SU-DHL-6 (cell line): ENCODE data around the gene SULT2B1.

Experiments
- H2AFZ ChIP-seq: fragments of 200-600 bp; sonication (generic); 2 replicates; pipeline ENCODE4 v1.6.1; 2014; ENCODE audit warnings: low read depth, mild to moderate bottlenecking, moderate library complexity, mixed read lengths, antibody characterized with exemption, low read length; ENCODE audit not compliant: severe bottlenecking
- H3F3A ChIP-seq: fragments of 200-600 bp; shearing (Covaris generic); 2 replicates; pipeline ENCODE4 v1.6.0; 2016; ENCODE audit warnings: antibody characterized with exemption, mild to moderate bottlenecking; ENCODE audit not compliant: insufficient read depth
- H3K27ac ChIP-seq: fragments of 200-600 bp; sonication (generic); 2 replicates; pipeline ENCODE4 v1.5.1; 2016; ENCODE audit warnings: low read depth, mild to moderate bottlenecking, low read length, moderate library complexity, mixed read lengths
- H3K27me3 ChIP-seq: fragments of 200-600 bp; sonication (generic), shearing (Covaris generic); 2 replicates; pipeline ENCODE4 v1.6.0; 2014; ENCODE audit warnings: mild to moderate bottlenecking, low read length
- H3K36me3 ChIP-seq: fragments of 200-600 bp; sonication (generic); 2 replicates; pipeline ENCODE4 v1.6.1; 2014; ENCODE audit warnings: mild to moderate bottlenecking, low read length, mixed read lengths
- H3K4me2 ChIP-seq: fragments of 300-600, 200-600 bp; shearing (Covaris generic), sonication (generic); 2 replicates; pipeline ENCODE4 v1.6.0; 2014; ENCODE audit warnings: low read length, low read depth, mild to moderate bottlenecking; ENCODE audit not compliant: poor library complexity, severe bottlenecking
- H3K4me3 ChIP-seq: fragments of 200-600 bp; sonication (generic); 2 replicates; pipeline ENCODE4 v1.5.1; 2014; ENCODE audit warnings: antibody characterized with exemption, low read length, mild to moderate bottlenecking, mixed read lengths; ENCODE audit not compliant: insufficient read depth, poor library complexity, severe bottlenecking
- H3K79me2 ChIP-seq: fragments of 200-600 bp; sonication (generic); 2 replicates; pipeline ENCODE4 v1.6.1; 2014; ENCODE audit warnings: mild to moderate bottlenecking, low read length, moderate library complexity; ENCODE audit not compliant: insufficient read depth
- H3K9ac ChIP-seq: fragments of 200-600 bp; sonication (generic); 2 replicates; pipeline ENCODE4 v1.7.0; 2014; ENCODE audit warnings: mild to moderate bottlenecking, low read length
- H3K9me2 ChIP-seq: fragments of 200-600 bp; sonication (generic); replicated peaks from 2 replicates; pipeline ENCODE4 v1.6.1; 2014; ENCODE audit warnings: low read length; ENCODE audit not compliant: insufficient read depth
- H3K9me3 ChIP-seq: fragments of 200-600 bp; sonication (generic); 2 replicates; pipeline ENCODE4 v1.6.1; 2014; ENCODE audit warnings: low read length, mixed read lengths; ENCODE audit not compliant: insufficient read depth
- H4K20me1 ChIP-seq: fragments of 200-600 bp; sonication (generic); 2 replicates; pipeline ENCODE4 v1.6.1; 2014; ENCODE audit warnings: low read depth, mild to moderate bottlenecking, antibody characterized with exemption, low read length, moderate library complexity, mixed read lengths
- EZH2phosphoT487 ChIP-seq: fragments of 200-600 bp; sonication (generic), shearing (Covaris generic); conservative IDR thresholded peaks from 2 replicates; pipeline ENCODE4 v1.6.1; 2018; ENCODE audit warnings: mild to moderate bottlenecking, antibody characterized with exemption, low read length, moderate library complexity, mixed read lengths
- TF ChIP-seq, protein P1 (sequence below): fragments of 200-600 bp; sonication (generic); IDR thresholded peaks from one replicate; pipeline ENCODE4 v1.5.1; 2017; ENCODE audit warnings: antibody characterized with exemption, mild to moderate bottlenecking, low read length, moderate library complexity; ENCODE audit not compliant: insufficient read depth, poor library complexity, severe bottlenecking

Gene SULT2B1

DNA sequence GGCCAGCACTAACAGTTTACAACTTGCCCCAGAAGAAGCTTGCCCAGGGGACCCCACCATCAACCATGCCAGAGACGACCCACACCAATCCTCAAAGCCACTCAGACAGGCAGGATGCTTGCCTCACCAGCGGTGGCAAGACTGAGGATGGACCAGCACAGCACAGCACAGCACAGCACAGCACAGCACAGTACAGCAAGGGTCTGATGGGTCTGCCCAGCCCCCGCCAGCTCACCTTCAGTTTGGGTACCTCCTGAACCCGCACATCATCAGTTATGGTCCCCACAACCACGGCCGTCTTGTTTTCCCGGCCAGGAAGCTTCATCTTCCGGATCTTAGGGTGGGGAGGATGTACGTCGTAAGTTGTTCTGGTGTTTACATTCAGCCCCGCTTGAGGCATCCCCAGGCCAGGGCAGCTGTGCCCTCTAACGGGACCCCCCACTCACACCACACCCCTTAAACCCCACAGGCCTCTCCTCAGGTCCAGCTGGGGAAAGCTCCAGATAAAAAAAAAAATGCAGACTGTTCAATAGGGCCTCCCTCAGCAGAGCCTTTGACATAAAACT lies 64.6 kb downstream of the SULT2B1 start:
- Histone ChIP-seq H4K20me1 (peaks cover 14% of the 10 kb centered on the region), H3K9me2 (no peaks in the 10 kb centered on the region), H3K36me3 (peaks cover 16% of the 10 kb centered on the region), H3K79me2 (peaks cover 39% of the 10 kb centered on the region), H3K27me3 (no peaks in the 10 kb centered on the region), H3K9me3 (no peaks in the 10 kb centered on the region), H3K27ac (no peak overlapping the region), H3K9ac (peak overlapping the region; percentile 92), H3K4me2 (peak overlapping the region; percentile 87), H3K4me3 (peak overlapping the region; percentile 79), H2AFZ (no peak overlapping the region), H3F3A (peaks cover 20% of the 10 kb centered on the region)
- TF ChIP-seq, protein P1, sequence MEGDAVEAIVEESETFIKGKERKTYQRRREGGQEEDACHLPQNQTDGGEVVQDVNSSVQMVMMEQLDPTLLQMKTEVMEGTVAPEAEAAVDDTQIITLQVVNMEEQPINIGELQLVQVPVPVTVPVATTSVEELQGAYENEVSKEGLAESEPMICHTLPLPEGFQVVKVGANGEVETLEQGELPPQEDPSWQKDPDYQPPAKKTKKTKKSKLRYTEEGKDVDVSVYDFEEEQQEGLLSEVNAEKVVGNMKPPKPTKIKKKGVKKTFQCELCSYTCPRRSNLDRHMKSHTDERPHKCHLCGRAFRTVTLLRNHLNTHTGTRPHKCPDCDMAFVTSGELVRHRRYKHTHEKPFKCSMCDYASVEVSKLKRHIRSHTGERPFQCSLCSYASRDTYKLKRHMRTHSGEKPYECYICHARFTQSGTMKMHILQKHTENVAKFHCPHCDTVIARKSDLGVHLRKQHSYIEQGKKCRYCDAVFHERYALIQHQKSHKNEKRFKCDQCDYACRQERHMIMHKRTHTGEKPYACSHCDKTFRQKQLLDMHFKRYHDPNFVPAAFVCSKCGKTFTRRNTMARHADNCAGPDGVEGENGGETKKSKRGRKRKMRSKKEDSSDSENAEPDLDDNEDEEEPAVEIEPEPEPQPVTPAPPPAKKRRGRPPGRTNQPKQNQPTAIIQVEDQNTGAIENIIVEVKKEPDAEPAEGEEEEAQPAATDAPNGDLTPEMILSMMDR, result no peak
- TF ChIP-seq EZH2phosphoT487, result no peak

DNA sequence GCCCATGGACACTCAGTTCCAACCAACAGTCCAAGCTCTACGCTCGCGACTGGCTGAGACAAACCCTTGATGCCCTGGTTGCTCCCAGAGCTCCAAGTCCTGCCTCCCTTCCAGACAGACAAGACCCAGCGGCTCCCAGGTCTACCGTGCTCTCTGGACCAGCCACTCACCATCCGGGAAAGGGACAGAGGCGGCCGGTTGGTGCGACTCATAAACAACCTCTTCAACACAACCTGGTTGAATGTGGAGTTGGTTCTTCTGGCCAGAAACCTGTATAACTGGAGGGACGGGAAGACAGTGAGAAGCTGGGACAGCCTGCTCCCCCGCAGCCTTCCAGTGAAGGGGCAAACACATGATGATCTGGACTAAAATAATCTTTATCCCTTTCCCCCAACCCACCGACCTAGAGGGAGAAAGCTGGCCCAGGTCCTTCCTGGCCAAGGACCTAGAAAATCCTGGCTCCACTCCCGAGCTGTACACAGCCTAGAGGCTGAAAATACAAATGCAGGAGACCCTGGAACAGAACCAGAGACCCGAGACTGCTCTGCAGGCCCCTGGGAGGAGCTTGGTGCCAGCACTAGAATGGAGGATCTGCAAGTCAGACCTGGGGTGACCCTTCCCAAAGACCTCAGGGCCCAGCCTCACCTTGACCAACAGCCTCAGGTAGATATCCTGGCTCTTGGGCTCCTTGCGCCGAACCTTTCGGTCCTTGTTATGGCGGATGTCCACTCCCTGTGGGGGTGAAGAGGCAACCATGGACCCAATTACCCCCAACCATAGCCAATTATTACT lies 65.4 kb downstream of the SULT2B1 start:
- peak overlapping the region; percentile 69; the same call in 1 of the 2 replicates for H3K27ac ChIP-seq
- TF ChIP-seq, protein P1, result no peak
- TF ChIP-seq EZH2phosphoT487, result no peak

DNA sequence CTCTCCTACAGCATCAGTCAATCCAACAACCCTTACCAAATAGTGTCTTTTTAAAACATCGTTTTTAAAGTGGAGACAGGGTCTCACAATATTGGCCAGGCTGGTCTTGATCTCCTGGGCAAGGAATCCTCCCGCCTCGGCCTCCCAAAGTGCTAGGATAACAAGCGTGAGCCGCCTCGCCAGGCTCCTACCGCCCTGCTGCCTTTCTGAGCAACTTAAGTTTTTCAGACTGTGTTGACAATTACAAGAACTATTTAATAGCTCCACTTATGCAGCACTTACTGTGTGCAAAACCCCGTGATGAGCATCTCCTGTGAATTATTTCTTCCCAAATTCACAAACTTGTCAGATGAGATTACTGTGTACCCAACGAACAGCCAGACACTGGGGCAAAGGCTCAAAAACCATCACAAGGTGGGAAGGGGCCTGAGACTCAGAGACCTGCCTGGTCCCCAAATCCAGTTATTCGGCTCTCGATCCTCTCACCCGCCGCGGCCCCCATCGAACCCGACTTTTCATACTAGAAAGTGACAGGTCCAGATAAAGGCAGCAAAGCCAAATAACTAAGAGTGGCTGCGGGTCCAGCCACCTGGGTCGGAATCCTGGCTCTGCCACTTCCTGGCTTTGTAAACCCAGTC lies 66.4 kb downstream of the SULT2B1 start:
- H3K79me2 ChIP-seq, result peaks cover 40% of the 10 kb centered on the region
- TF ChIP-seq EZH2phosphoT487, result no peak
- TF ChIP-seq, protein P1, result no peak
- H3F3A ChIP-seq, result peaks cover 21% of the 10 kb centered on the region
- peaks cover 14% of the 10 kb centered on the region for H4K20me1 ChIP-seq
- H3K27ac ChIP-seq, result peak overlapping the region; percentile 69
- no peaks in the 10 kb centered on the region for H3K27me3 ChIP-seq
- peak overlapping the region; percentile 79 for H3K4me3 ChIP-seq
- peaks cover 16% of the 10 kb centered on the region for H3K36me3 ChIP-seq
- no peaks in the 10 kb centered on the region for H3K9me3 ChIP-seq
- peak overlapping the region; percentile 92 for H3K9ac ChIP-seq
- peak overlapping the region; percentile 87 for H3K4me2 ChIP-seq
- H2AFZ ChIP-seq, result no peak overlapping the region
- no peaks in the 10 kb centered on the region for H3K9me2 ChIP-seq

More for the DNA sequence above, 65.4 kb downstream of the SULT2B1 start:
- Histone ChIP-seq H3K4me3 (peak overlapping the region; percentile 79), H3K36me3 (peaks cover 16% of the 10 kb centered on the region), H3K9me3 (no peaks in the 10 kb centered on the region), H2AFZ (no peak overlapping the region), H3F3A (peaks cover 20% of the 10 kb centered on the region), H3K27me3 (no peaks in the 10 kb centered on the region), H3K79me2 (peaks cover 39% of the 10 kb centered on the region), H4K20me1 (peaks cover 14% of the 10 kb centered on the region), H3K9me2 (no peaks in the 10 kb centered on the region), H3K9ac (peak overlapping the region; percentile 92), H3K4me2 (peak overlapping the region; percentile 87)
